Measurements from ENCODE around the gene ALPI.

ALPI gene

GRCh38 chr2:232487385-232488096 lies 31.6 kb downstream of the ALPI start, which contains the start of gene ECEL1:
Gene ECEL1 (minus strand): TSS chr2:232487834. CDS start chr2:232486653, 1,181 bp downstream.
- H3K4me1 Mint-ChIP-seq = peaks cover 14% of the 10 kb centered on the region
- no peaks in the 10 kb centered on the region for H3K36me3 Mint-ChIP-seq
- H3K27me3 Mint-ChIP-seq = peaks cover 88% of the 10 kb centered on the region
- H3K27ac Mint-ChIP-seq = peak within 1 kb of the TSS; percentile 8
- H3K4me3 Mint-ChIP-seq = peak within 1 kb of the TSS; percentile 29
- no peak for DNase-seq
- no peaks in the 10 kb centered on the region for H3K9me3 Mint-ChIP-seq
- CTCF ChIA-PET = no interaction called here

DNA sequence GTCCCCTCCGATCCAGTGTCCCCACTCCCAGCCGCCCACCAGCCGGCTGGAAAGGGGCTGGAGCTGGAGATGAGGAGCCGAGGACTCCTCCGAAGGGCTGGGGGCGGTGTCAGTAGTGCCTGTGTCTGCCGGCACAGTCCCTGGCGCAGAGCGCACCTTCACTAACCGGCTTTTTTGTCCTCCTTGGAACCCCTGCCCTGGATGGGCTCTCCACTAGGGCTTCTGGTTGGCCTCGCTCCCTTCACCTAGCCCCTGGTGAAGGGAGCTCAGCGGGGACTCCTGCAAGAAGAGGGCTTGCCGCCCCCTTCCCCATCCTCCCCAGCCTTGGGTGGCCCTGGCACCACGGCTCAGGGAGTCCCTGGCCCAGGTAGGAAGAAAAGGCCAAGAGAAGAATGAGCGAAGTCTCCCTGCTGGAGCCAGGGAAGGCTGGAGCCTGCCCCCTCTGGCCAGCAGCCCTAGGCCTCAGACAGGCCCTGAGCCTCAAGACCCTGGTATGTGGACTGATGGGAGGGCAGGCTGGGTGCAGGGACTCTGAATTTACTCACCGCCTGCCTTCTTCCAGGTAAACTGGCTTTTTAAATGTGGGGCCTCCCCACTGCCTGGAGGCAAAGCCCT lies 32.3 kb downstream of the ALPI start:
- H3K4me3 Mint-ChIP-seq = no peak overlapping the region
- H3K4me1 Mint-ChIP-seq = peaks cover 14% of the 10 kb centered on the region
- H3K9me3 Mint-ChIP-seq = no peaks in the 10 kb centered on the region
- no peak for DNase-seq
- CTCF ChIA-PET = no interaction called here
- H3K27me3 Mint-ChIP-seq = peaks cover 84% of the 10 kb centered on the region
- no peaks in the 10 kb centered on the region for H3K36me3 Mint-ChIP-seq
- no peak overlapping the region for H3K27ac Mint-ChIP-seq

DNA sequence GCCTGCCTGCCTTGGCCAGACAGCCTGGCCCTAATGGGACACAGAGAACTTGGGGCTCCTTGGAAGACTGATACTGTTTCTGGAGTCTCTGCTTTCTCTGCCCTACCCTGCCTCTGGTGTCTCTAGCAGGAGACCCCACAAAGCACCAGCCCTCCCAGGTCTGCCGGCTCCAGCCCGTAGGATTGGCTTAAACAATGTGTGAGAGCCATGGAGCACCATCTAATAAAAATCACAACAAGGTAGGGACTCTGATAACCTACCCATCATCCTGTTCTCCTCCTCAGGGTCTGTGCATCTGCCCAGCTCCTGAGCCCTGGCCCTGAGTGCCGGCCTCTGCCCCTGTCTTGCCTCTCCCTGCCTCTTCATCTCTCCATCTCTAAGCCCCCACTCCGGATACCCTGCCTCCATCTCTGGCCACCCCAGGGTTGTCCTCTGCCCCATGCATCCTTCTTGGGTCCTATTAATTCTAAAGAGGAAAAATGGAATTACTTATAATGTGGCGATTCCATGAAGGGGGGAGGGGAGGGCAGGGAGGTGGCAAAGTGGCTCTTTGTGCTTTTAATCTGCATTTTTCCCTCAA lies 32.9 kb downstream of the ALPI start:
- DNase-seq = no peak
- CTCF ChIA-PET = no interaction called here
- Mint-ChIP-seq H3K27me3 (peaks cover 81% of the 10 kb centered on the region), H3K9me3 (no peaks in the 10 kb centered on the region), H3K4me3 (peak overlapping the region; percentile 29), H3K36me3 (no peaks in the 10 kb centered on the region), H3K4me1 (peaks cover 14% of the 10 kb centered on the region), H3K27ac (peak overlapping the region; percentile 8)

- Mint-ChIP-seq H3K9me3 (no peaks in the 10 kb centered on the region), H3K27me3 (peaks cover 72% of the 10 kb centered on the region), H3K4me3 (no peak overlapping the region), H3K36me3 (no peaks in the 10 kb centered on the region), H3K4me1 (peaks cover 14% of the 10 kb centered on the region), H3K27ac (no peak overlapping the region)
- CTCF ChIA-PET = interaction anchor here (1.2 kb wide), 1 partner anchor 34 kb away, joined by 3 read pairs; no protein-coding TSS in a partner anchor
- peak; percentile 11 for DNase-seq
Observed at GRCh38 chr2:232489516-232490220, 33.7 kb downstream of the ALPI start.

GRCh38 chr2:232490221-232491138 lies 34.5 kb downstream of the ALPI start:
- H3K9me3 Mint-ChIP-seq = no peaks in the 10 kb centered on the region
- no peak overlapping the region for H3K27ac Mint-ChIP-seq
- no peak for DNase-seq
- CTCF ChIA-PET = interaction anchor here (1.2 kb wide), 1 partner anchor 33 kb away, joined by 3 read pairs; no protein-coding TSS in a partner anchor
- no peak overlapping the region for H3K4me3 Mint-ChIP-seq
- peaks cover 71% of the 10 kb centered on the region for H3K27me3 Mint-ChIP-seq
- peaks cover 8% of the 10 kb centered on the region for H3K4me1 Mint-ChIP-seq
- H3K36me3 Mint-ChIP-seq = no peaks in the 10 kb centered on the region

- Mint-ChIP-seq H3K27me3 (peaks cover 64% of the 10 kb centered on the region), H3K9me3 (no peaks in the 10 kb centered on the region), H3K27ac (no peak overlapping the region), H3K4me1 (peaks cover 8% of the 10 kb centered on the region), H3K36me3 (no peaks in the 10 kb centered on the region), H3K4me3 (no peak overlapping the region)
- DNase-seq = no peak
- CTCF ChIA-PET = no interaction called here
Observed at GRCh38 chr2:232491139-232491780, 35.3 kb downstream of the ALPI start.

DNA sequence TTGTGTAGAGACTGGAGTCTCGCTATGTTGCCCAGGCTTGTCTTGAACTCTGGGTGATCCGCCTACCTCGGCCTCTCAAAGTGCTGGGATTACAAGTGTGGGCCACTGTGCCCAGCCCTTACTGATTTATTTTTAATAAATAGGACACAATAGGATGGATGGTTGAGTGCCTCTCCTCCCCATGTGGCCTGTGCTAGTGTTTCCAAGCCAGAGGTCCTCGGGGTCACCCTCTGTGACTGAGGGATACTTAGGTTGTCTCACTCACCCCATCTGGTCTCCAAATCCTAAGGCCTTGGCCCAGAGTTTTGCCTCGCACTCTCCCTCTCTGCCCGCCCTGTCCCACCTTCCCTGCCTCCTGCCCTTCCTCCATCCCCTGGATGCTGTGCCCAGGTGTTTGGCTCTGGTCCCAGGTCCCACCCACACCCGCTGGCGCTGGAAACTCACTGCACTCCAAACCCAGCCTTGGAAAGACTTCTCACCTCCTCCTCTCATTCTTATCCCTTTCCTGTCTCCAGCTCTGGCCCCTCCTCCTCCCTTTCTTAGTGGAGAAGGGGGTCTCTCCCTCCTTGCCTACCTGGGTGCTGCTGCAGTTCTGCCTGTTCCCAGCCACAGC lies 36.4 kb downstream of the ALPI start:
- H3K27me3 Mint-ChIP-seq = peaks cover 53% of the 10 kb centered on the region
- CTCF ChIA-PET = no interaction called here
- H3K36me3 Mint-ChIP-seq = no peaks in the 10 kb centered on the region
- no peaks in the 10 kb centered on the region for H3K9me3 Mint-ChIP-seq
- H3K4me3 Mint-ChIP-seq = no peak overlapping the region
- peaks cover 5% of the 10 kb centered on the region for H3K4me1 Mint-ChIP-seq
- DNase-seq = no peak
- no peak overlapping the region for H3K27ac Mint-ChIP-seq

DNA sequence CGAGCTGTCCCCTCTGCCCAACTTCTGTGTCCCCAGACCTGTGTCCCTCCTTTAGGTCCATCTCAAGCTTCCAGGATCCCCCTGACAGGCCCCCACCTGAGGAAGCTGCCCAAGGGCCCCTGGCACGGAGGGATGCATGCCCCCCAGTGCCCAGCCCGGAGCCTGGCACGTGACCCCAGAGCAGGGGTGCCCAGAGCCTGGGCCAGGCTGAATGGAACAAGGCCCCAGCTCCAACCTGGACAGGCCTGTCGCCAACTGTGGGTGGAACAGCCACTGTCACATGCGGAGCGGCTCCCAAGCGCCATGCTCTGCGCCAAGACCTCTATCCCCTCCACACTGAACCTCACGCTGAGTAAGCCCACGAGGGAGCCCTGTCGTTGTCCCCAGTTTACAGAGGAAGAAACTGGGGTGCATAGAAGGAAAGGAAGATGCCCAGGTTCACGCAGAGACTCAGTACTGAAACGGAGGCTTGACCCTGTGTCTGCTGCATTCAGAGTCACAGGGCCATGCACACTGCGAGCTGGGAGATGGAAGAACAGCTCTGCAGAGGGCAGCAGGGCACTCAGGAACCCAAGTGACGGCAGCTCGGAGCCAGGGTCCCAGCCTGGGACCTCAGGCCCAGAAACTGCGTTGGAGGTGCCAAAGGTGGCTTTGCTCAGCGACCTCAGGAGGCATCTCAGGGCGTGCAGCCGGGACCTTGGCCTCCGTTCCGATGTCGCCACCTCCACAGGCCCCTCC lies 37.2 kb downstream of the ALPI start:
- Mint-ChIP-seq H3K4me3 (no peak overlapping the region), H3K36me3 (no peaks in the 10 kb centered on the region), H3K27ac (no peak overlapping the region), H3K4me1 (peaks cover 5% of the 10 kb centered on the region), H3K9me3 (no peaks in the 10 kb centered on the region), H3K27me3 (peaks cover 48% of the 10 kb centered on the region)
- CTCF ChIA-PET = no interaction called here
- DNase-seq = no peak

GRCh38 chr2:232493701-232494474 lies 37.9 kb downstream of the ALPI start:
- H3K9me3 Mint-ChIP-seq = no peaks in the 10 kb centered on the region
- DNase-seq = no peak
- CTCF ChIA-PET = interaction anchor here (0.8 kb wide), 1 partner anchor 28 kb away, joined by 3 read pairs; no protein-coding TSS in a partner anchor
- peaks cover under 1% of the 10 kb centered on the region for H3K4me1 Mint-ChIP-seq
- no peaks in the 10 kb centered on the region for H3K36me3 Mint-ChIP-seq
- no peak overlapping the region for H3K27ac Mint-ChIP-seq
- peaks cover 41% of the 10 kb centered on the region for H3K27me3 Mint-ChIP-seq
- no peak overlapping the region for H3K4me3 Mint-ChIP-seq

DNA sequence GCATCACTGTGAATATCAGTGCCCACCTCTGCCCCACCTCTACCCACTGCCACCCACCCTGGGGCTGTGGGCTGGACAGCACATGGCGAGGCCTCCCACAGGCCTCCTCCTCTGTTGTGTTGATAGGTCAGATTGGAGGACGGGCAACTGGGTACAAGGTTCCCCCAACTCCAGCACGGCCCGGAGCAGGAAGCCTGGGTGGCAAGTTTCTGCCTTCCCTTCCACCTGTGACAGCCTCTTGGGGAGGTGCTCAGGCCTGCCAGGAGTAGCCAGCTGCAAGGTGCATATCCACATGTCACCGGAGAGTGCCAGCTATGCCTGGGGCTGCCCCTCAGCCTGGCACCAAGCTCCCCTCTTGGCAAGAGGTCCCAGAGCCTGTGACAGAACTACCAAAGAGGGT lies 38.6 kb downstream of the ALPI start:
- no peaks in the 10 kb centered on the region for H3K9me3 Mint-ChIP-seq
- H3K27ac Mint-ChIP-seq = no peak overlapping the region
- H3K36me3 Mint-ChIP-seq = no peaks in the 10 kb centered on the region
- peaks cover 40% of the 10 kb centered on the region for H3K27me3 Mint-ChIP-seq
- no peaks in the 10 kb centered on the region for H3K4me1 Mint-ChIP-seq
- CTCF ChIA-PET = interaction anchor here (0.8 kb wide), 1 partner anchor 27 kb away, joined by 3 read pairs; no protein-coding TSS in a partner anchor
- no peak overlapping the region for H3K4me3 Mint-ChIP-seq
- no peak for DNase-seq

DNA sequence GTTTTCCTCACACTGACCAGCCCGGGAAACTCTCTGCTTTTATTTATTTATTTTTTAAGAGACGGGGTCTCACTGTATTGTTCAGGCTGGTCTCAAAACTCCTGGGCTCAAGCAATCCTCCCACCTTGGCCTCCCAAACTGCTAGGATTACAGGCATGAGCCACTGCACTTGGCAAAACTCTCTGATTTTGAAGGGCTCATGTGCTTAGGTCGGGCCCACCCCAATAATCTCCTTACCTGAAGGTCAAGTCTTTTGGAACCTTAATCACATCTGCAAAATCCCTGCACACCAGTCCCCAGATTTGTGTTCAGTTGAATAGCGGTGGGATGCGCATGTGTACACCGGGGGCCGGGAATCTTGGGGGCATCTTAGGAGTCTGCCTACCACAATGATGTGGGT lies 39.3 kb downstream of the ALPI start:
- H3K36me3 Mint-ChIP-seq = no peaks in the 10 kb centered on the region
- no peaks in the 10 kb centered on the region for H3K4me1 Mint-ChIP-seq
- H3K27ac Mint-ChIP-seq = no peak overlapping the region
- DNase-seq = no peak
- CTCF ChIA-PET = no interaction called here
- H3K4me3 Mint-ChIP-seq = no peak overlapping the region
- H3K27me3 Mint-ChIP-seq = peaks cover 40% of the 10 kb centered on the region
- H3K9me3 Mint-ChIP-seq = no peaks in the 10 kb centered on the region
